Ascending aorta (tissue), 2 donors: ENCODE measurements around the gene IREB2. TPM values are rescaled to one million over a fixed set of nuclear protein-coding genes. Genes with fewer than 3 reads are reported as not detected.

ENCODE experiments used
- DNase-seq, 2 donors: peaks; one replicate each; pipeline ENCODE4 v3.0.0-alpha.2; 2019; ENCODE audit warnings: low spot score in 2 of 2
- H3K27ac ChIP-seq, 2 donors: fragments of 200-600 bp; sonication (generic); one replicate each; pipeline ENCODE4 v1.5.1; 2016 to 2017; ENCODE audit warnings: mild to moderate bottlenecking in 1 of 2
- H3K27me3 ChIP-seq: fragments of 200-600 bp; sonication (generic); one replicate; pipeline ENCODE4 v1.5.1; 2017
- H3K36me3 ChIP-seq, 2 donors: fragments of 200-600 bp; sonication (generic); one replicate each; pipeline ENCODE4 v1.5.1; 2016
- H3K4me1 ChIP-seq, 2 donors: fragments of 200-600 bp; sonication (generic); one replicate each; pipeline ENCODE4 v1.5.1; 2016 to 2017; ENCODE audit warnings: mild to moderate bottlenecking in 1 of 2
- H3K4me3 ChIP-seq, 2 donors: fragments of 200-600 bp; sonication (generic); one replicate each; pipeline ENCODE4 v1.5.1; 2016 to 2017; ENCODE audit warnings: mild to moderate bottlenecking in 1 of 2
- H3K9me3 ChIP-seq, 2 donors: fragments of 200-600 bp; sonication (generic); one replicate each; pipeline ENCODE4 v1.5.1; 2016
- intact Hi-C: fragments of 100-400 bp; cut with DNase I; formaldehyde crosslinking; loops from one replicate; pipeline ENCODE4 v1.15.1; 2023
- total RNA-seq: library from RNA; depleted of rRNA; stranded (reverse); fragments of >200 nt; gene quantifications from one replicate; pipeline ENCODE4 v1.1.0, GENCODE V29; 2016
- TF ChIP-seq, protein P1 (sequence below), 3 experiments: fragments of 200-600 bp in 2 of 3; fragments of 450-650 bp in 1 of 3; sonication (generic) in 2 of 3; IDR thresholded peaks; one replicate each; pipeline ENCODE4 v1.5.1; 2016 to 2019; ENCODE audit warnings: antibody characterized with exemption in 3 of 3, mild to moderate bottlenecking in 1 of 3, moderate library complexity in 1 of 3

Gene IREB2
- total RNA-seq, 1 donor from 2014 or later: 12.7 TPM

DNA sequence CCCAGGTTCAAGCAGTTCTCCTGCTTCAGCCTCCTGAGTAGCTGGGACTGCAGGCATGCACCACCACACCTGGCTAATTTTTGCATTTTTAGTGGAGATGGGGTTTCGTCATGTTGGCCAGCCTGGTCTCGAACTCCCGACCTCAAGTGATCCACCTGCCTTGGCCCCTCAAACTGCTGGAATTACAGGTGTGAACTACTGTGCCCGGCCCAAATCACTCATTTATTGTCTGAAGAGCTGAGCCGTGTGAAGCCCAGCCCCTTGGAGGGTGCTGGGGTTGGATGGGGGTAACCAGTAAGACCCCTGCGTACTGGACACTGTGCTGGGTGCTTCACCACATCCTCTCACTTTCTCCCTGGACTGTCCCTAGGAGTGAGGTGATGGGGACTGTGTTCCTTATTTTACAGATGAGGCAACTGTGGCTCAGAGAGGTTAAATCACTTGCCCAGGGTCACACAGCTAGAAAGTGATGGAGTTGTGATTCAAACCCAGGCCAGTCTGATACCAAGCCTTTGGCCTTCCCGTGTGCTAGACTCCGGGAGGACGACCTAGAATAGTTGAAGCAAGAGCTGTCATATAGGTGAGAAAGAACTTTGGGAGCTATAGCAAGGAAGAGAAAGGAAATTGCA, 41.7 kb upstream of the IREB2 start:
- no peaks in the 10 kb centered on the region for H3K27me3 ChIP-seq
- H3K36me3 ChIP-seq: no peaks in the 10 kb centered on the region
- intact Hi-C loops: no loop called here
- no peaks in the 10 kb centered on the region for H3K4me1 ChIP-seq
- TF ChIP-seq, protein P1, sequence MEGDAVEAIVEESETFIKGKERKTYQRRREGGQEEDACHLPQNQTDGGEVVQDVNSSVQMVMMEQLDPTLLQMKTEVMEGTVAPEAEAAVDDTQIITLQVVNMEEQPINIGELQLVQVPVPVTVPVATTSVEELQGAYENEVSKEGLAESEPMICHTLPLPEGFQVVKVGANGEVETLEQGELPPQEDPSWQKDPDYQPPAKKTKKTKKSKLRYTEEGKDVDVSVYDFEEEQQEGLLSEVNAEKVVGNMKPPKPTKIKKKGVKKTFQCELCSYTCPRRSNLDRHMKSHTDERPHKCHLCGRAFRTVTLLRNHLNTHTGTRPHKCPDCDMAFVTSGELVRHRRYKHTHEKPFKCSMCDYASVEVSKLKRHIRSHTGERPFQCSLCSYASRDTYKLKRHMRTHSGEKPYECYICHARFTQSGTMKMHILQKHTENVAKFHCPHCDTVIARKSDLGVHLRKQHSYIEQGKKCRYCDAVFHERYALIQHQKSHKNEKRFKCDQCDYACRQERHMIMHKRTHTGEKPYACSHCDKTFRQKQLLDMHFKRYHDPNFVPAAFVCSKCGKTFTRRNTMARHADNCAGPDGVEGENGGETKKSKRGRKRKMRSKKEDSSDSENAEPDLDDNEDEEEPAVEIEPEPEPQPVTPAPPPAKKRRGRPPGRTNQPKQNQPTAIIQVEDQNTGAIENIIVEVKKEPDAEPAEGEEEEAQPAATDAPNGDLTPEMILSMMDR (IDR thresholded peaks at IDR 0.05): no peak
- DNase-seq: peak in 1 of 2 donors; percentile 18
- no peak overlapping the region for H3K4me3 ChIP-seq
- H3K27ac ChIP-seq: no peak overlapping the region
- no peaks in the 10 kb centered on the region for H3K9me3 ChIP-seq

DNA sequence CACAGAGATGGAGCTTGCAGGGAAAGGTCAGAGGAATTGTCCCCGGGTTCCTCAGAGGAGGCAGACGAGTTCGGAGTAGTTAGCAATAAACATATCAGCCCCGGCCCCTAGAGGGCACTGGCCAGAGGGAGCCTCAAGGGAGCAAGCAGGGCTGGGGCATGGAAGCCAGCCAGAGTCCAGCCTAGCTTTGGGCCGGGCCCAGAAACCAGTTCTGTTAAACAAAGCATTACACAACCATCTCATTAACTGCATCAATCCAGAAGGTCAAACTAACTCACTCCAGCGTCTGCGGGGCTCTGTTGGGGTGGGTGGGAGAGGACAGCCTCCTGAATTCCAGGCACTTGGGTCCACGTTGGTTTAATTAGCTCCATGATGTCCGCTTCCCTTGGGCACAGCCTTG, 41.0 kb upstream of the IREB2 start:
- Histone ChIP-seq H3K27ac (no peak overlapping the region), H3K4me1 (no peaks in the 10 kb centered on the region), H3K4me3 (no peak overlapping the region), H3K9me3 (no peaks in the 10 kb centered on the region), H3K27me3 (no peaks in the 10 kb centered on the region), H3K36me3 (no peaks in the 10 kb centered on the region)
- peak in 1 of 2 donors; percentile 64 for DNase-seq
- TF ChIP-seq, protein P1 (IDR thresholded peaks at IDR 0.05): no peak
- intact Hi-C loops: no loop called here

DNA sequence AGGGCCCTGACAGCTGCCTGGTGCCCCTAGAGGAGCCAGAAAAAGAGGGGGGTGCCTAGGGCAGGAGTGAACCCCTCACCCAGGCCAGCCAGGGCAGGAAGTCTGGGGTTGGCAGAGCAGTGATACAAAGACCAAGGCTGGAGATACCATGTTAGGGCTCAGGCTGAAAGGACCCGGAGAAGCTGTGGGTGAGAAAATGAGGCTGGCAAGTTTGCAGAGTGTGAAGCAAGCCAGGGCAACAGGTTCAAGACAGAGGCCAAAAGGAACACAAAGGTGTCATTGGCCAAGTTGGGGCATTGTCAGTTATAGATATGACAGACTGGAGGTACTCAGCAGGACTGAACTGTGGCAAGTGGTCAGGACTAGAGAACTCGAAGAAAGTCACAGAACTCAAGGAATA, 40.6 kb upstream of the IREB2 start:
- no peak overlapping the region for H3K27ac ChIP-seq

DNA sequence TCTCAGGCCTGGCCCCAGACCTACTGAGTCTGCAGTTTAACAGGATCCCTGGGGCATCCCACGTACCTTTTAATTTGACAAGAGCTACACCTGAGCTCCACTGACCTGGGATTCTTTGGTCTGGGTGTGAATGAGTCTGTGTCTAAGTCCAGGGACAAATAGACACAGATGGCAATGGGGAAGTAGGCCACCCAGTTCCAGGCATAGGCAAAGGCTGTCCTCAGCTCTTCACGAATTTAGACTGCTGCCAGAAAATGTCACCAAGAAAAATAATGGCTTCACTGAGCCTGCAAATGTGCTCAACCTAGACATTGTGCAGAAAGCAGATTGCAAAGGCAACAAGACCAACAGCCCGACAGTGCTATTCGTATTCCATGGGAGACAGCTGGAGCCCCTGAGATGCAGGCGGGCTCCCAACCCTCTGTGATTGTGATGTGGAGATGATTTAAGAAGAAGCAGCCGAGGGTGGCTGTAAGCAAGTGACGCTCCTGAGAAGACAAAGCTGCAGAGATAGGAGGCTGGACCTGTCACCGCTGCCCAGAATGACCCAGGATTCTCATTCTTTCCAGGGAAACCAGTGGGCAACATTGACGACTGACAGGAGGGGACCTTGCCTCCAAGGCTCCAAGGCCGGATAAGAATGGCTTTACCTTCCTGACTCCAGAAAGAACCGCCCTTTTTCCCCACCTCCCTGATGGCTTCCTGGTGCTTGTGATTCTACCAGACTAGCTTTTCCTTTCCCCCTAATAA, 39.8 kb upstream of the IREB2 start:
- no peak for DNase-seq
- Histone ChIP-seq H3K9me3 (no peaks in the 10 kb centered on the region), H3K27ac (no peak overlapping the region), H3K27me3 (no peaks in the 10 kb centered on the region), H3K4me3 (no peak overlapping the region), H3K36me3 (no peaks in the 10 kb centered on the region), H3K4me1 (no peaks in the 10 kb centered on the region)
- TF ChIP-seq, protein P1 (IDR thresholded peaks at IDR 0.05): no peak
- intact Hi-C loops: no loop called here

More for the DNA sequence above, 40.6 kb upstream of the IREB2 start:
- Histone ChIP-seq H3K36me3 (no peaks in the 10 kb centered on the region), H3K9me3 (no peaks in the 10 kb centered on the region), H3K4me3 (no peak overlapping the region), H3K4me1 (no peaks in the 10 kb centered on the region), H3K27me3 (no peaks in the 10 kb centered on the region)
- intact Hi-C loops: no loop called here
- DNase-seq: no peak
- TF ChIP-seq, protein P1 (IDR thresholded peaks at IDR 0.05): no peak

DNA sequence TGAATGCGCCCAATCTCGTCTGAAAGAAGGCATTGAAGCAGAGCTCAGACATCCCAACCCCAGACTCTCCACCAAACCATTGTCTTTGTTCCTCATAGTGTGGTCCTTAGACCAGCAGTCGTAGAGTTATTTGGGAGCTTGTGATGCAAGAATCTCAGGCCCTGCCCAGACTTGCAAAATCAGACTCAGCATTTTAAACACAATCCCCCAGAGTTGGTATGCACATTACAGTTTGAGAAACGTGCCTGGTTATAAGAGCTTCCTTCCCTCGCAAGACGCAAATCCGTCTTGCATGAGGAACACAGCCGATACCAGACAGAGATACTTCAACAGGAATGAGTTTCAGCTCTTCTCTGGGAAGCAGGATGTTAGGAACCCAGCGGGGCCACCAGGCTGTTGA, 38.9 kb upstream of the IREB2 start:
- no peaks in the 10 kb centered on the region for H3K4me1 ChIP-seq
- H3K9me3 ChIP-seq: no peaks in the 10 kb centered on the region
- TF ChIP-seq, protein P1 (IDR thresholded peaks at IDR 0.05): no peak
- H3K27ac ChIP-seq: no peak overlapping the region
- no peaks in the 10 kb centered on the region for H3K27me3 ChIP-seq
- no peak overlapping the region for H3K4me3 ChIP-seq
- intact Hi-C loops: no loop called here
- DNase-seq: no peak
- no peaks in the 10 kb centered on the region for H3K36me3 ChIP-seq
